Measurements from ENCODE around the gene NLGN1.

Gene NLGN1

GRCh38 chr3:173401369-173401768, 3.8 kb downstream of the NLGN1 start:
- Histone ChIP-seq H3K4me3 (ENCODE audit: low read depth, low read length) (no peak overlapping the region), H3K27ac (no peak overlapping the region), H3K27me3 (replicated peaks) (no peaks in the 10 kb centered on the region), H3K36me3 (replicated peaks) (no peaks in the 10 kb centered on the region)
- no peak for TF ChIP-seq CTCF (IDR thresholded peaks at IDR 0.05; ENCODE audit: low read depth, low read length, missing control alignments)
- in situ Hi-C loops (cut with HindIII; ENCODE audit: low pct_ligation_motif_present, low sequenced_read_pairs): no loop called here
- DNase-seq: no peak

- H3K27ac ChIP-seq: no peak overlapping the region
- no peak overlapping the region for H3K4me3 ChIP-seq (ENCODE audit: low read depth, low read length)
- H3K27me3 ChIP-seq (replicated peaks): no peaks in the 10 kb centered on the region
- DNase-seq: no peak
- no peak for TF ChIP-seq CTCF (IDR thresholded peaks at IDR 0.05; ENCODE audit: low read depth, low read length, missing control alignments)
- H3K36me3 ChIP-seq (replicated peaks): no peaks in the 10 kb centered on the region
- in situ Hi-C loops (cut with HindIII; ENCODE audit: low pct_ligation_motif_present, low sequenced_read_pairs): no loop called here
Measured at GRCh38 chr3:173402656-173403055, 5.1 kb downstream of the NLGN1 start.

GRCh38 chr3:173403376-173403775, 5.8 kb downstream of the NLGN1 start:
- DNase-seq: no peak
- Histone ChIP-seq H3K36me3 (replicated peaks) (no peaks in the 10 kb centered on the region), H3K27ac (no peak overlapping the region), H3K27me3 (replicated peaks) (no peaks in the 10 kb centered on the region), H3K4me3 (ENCODE audit: low read depth, low read length) (no peak overlapping the region)
- in situ Hi-C loops (cut with HindIII; ENCODE audit: low pct_ligation_motif_present, low sequenced_read_pairs): no loop called here
- TF ChIP-seq CTCF (IDR thresholded peaks at IDR 0.05; ENCODE audit: low read depth, low read length, missing control alignments): no peak

- Histone ChIP-seq H3K27me3 (replicated peaks) (no peaks in the 10 kb centered on the region), H3K4me3 (ENCODE audit: low read depth, low read length) (no peak overlapping the region), H3K27ac (no peak overlapping the region), H3K36me3 (replicated peaks) (no peaks in the 10 kb centered on the region)
- in situ Hi-C loops (cut with HindIII; ENCODE audit: low pct_ligation_motif_present, low sequenced_read_pairs): no loop called here
- no peak for DNase-seq
- TF ChIP-seq CTCF (IDR thresholded peaks at IDR 0.05; ENCODE audit: low read depth, low read length, missing control alignments): no peak
Measured at GRCh38 chr3:173404156-173404555, 6.6 kb downstream of the NLGN1 start.

GRCh38 chr3:173410436-173410835, 12.9 kb downstream of the NLGN1 start:
- no peak overlapping the region for H3K27ac ChIP-seq
- no peak for TF ChIP-seq CTCF (IDR thresholded peaks at IDR 0.05; ENCODE audit: low read depth, low read length, missing control alignments)

GRCh38 chr3:173410849-173411248, 13.3 kb downstream of the NLGN1 start:
- in situ Hi-C loops (cut with HindIII; ENCODE audit: low pct_ligation_motif_present, low sequenced_read_pairs): no loop called here
- no peak for TF ChIP-seq CTCF (IDR thresholded peaks at IDR 0.05; ENCODE audit: low read depth, low read length, missing control alignments)
- Histone ChIP-seq H3K4me3 (ENCODE audit: low read depth, low read length) (no peak overlapping the region), H3K27me3 (replicated peaks) (no peaks in the 10 kb centered on the region), H3K27ac (no peak overlapping the region), H3K36me3 (replicated peaks) (no peaks in the 10 kb centered on the region)
- DNase-seq: no peak

More at GRCh38 chr3:173410436-173410835, 12.9 kb downstream of the NLGN1 start:
- Histone ChIP-seq H3K4me3 (ENCODE audit: low read depth, low read length) (no peak overlapping the region), H3K27me3 (replicated peaks) (no peaks in the 10 kb centered on the region), H3K36me3 (replicated peaks) (no peaks in the 10 kb centered on the region)
- in situ Hi-C loops (cut with HindIII; ENCODE audit: low pct_ligation_motif_present, low sequenced_read_pairs): no loop called here
- DNase-seq: no peak

Data from brain microvascular endothelial cell (primary cell).